GM12873 (cell line): ENCODE results near the gene RNF4.

Source experiments
- TF ChIP-seq, protein P1 (sequence below): IDR thresholded peaks from 2 replicates; pipeline ENCODE4 v1.5.1; 2012; ENCODE audit warnings: low read depth, mild to moderate bottlenecking, moderate library complexity, low read length, control low read depth; ENCODE audit not compliant: insufficient read depth; ENCODE audit errors: missing control alignments

The RNF4 gene

GRCh38 chr4:2552806-2553205, 83.9 kb downstream of the RNF4 start:
- TF ChIP-seq, protein P1, sequence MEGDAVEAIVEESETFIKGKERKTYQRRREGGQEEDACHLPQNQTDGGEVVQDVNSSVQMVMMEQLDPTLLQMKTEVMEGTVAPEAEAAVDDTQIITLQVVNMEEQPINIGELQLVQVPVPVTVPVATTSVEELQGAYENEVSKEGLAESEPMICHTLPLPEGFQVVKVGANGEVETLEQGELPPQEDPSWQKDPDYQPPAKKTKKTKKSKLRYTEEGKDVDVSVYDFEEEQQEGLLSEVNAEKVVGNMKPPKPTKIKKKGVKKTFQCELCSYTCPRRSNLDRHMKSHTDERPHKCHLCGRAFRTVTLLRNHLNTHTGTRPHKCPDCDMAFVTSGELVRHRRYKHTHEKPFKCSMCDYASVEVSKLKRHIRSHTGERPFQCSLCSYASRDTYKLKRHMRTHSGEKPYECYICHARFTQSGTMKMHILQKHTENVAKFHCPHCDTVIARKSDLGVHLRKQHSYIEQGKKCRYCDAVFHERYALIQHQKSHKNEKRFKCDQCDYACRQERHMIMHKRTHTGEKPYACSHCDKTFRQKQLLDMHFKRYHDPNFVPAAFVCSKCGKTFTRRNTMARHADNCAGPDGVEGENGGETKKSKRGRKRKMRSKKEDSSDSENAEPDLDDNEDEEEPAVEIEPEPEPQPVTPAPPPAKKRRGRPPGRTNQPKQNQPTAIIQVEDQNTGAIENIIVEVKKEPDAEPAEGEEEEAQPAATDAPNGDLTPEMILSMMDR, result no peak

- TF ChIP-seq, protein P1, result no peak
Observed at GRCh38 chr4:2558301-2558700, 89.4 kb downstream of the RNF4 start.

DNA sequence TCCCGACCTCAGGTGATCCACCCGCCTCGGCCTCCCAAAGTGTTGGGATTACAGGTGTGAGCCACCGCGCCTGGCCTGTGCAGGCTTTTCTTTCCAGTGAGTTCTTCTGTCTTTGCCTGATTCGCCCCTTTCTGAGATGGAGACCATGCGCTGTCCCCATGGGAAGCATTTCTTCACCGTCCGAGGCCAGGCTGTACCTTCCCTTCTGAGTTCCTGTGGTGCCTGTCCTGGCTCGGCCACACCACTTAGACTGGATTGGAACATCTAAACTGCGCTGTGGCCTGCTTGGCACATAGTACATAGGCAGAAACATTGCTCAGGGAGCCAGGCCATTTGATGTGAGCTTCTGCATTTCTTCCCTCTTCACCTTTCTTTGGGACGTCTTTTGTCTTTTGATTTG, 91.3 kb downstream of the RNF4 start:
- TF ChIP-seq, protein P1, result no peak
